Measurements from ENCODE around the gene ILF3.

- TF ChIP-seq, protein P1, sequence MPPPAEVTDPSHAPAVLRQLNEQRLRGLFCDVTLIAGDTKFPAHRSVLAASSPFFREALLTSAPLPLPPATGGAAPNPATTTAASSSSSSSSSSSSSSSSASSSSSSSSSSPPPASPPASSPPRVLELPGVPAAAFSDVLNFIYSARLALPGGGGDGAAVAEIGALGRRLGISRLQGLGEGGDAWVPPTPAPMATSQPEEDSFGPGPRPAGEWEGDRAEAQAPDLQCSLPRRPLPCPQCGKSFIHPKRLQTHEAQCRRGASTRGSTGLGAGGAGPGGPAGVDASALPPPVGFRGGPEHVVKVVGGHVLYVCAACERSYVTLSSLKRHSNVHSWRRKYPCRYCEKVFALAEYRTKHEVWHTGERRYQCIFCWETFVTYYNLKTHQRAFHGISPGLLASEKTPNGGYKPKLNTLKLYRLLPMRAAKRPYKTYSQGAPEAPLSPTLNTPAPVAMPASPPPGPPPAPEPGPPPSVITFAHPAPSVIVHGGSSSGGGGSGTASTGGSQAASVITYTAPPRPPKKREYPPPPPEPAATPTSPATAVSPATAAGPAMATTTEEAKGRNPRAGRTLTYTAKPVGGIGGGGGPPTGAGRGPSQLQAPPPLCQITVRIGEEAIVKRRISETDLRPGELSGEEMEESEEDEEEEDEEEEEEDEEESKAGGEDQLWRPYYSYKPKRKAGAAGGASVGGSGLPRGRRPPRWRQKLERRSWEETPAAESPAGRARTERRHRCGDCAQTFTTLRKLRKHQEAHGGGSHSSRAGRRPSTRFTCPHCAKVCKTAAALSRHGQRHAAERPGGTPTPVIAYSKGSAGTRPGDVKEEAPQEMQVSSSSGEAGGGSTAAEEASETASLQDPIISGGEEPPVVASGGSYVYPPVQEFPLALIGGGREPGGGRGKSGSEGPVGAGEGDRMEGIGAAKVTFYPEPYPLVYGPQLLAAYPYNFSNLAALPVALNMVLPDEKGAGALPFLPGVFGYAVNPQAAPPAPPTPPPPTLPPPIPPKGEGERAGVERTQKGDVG (CRISPR knock-in tag; IDR thresholded peaks at IDR 0.05), result no peak
- no peak for TF ChIP-seq POLR2A (IDR thresholded peaks at IDR 0.05; ENCODE audit: low read depth, low read length)
- no peak for TF ChIP-seq IRF5 (IDR thresholded peaks at IDR 0.05; ENCODE audit: borderline replicate concordance)
- TF ChIP-seq FOXM1 (IDR thresholded peaks at IDR 0.05; ENCODE audit: low read depth, low read length), result no peak
- no peak for TF ChIP-seq RAD21 (IDR thresholded peaks at IDR 0.05; ENCODE audit: insufficient read depth, low read depth, low read length)
- TF ChIP-seq, protein P2, sequence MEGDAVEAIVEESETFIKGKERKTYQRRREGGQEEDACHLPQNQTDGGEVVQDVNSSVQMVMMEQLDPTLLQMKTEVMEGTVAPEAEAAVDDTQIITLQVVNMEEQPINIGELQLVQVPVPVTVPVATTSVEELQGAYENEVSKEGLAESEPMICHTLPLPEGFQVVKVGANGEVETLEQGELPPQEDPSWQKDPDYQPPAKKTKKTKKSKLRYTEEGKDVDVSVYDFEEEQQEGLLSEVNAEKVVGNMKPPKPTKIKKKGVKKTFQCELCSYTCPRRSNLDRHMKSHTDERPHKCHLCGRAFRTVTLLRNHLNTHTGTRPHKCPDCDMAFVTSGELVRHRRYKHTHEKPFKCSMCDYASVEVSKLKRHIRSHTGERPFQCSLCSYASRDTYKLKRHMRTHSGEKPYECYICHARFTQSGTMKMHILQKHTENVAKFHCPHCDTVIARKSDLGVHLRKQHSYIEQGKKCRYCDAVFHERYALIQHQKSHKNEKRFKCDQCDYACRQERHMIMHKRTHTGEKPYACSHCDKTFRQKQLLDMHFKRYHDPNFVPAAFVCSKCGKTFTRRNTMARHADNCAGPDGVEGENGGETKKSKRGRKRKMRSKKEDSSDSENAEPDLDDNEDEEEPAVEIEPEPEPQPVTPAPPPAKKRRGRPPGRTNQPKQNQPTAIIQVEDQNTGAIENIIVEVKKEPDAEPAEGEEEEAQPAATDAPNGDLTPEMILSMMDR (IDR thresholded peaks at IDR 0.05 in 2 of 3, conservative IDR thresholded peaks at IDR 0.05 in 1 of 3; ENCODE audit: control insufficient read depth in 2 of 3, extremely low read depth in 1 of 3, insufficient read depth in 1 of 3, low read depth in 3 of 3, low read length in 3 of 3), result no peak
- TF ChIP-seq CREB1 (IDR thresholded peaks at IDR 0.05; ENCODE audit: low read depth), result no peak
- TF ChIP-seq, protein P3, sequence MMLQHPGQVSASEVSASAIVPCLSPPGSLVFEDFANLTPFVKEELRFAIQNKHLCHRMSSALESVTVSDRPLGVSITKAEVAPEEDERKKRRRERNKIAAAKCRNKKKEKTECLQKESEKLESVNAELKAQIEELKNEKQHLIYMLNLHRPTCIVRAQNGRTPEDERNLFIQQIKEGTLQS (IDR thresholded peaks at IDR 0.05; ENCODE audit: borderline replicate concordance, extremely low read depth, low read depth, low read length), result no peak
- no peak for TF ChIP-seq SRF (IDR thresholded peaks at IDR 0.05; ENCODE audit: low read depth in 2 of 2, low read length in 2 of 2)
- TF ChIP-seq MXI1 (IDR thresholded peaks at IDR 0.05; ENCODE audit: low read depth, low read length), result no peak
These were observed 69.4 kb downstream of the ILF3 start for GRCh38 chr19:10723591-10723990.
